ENCODE data around the gene MAB21L4.

Gene MAB21L4

DNA sequence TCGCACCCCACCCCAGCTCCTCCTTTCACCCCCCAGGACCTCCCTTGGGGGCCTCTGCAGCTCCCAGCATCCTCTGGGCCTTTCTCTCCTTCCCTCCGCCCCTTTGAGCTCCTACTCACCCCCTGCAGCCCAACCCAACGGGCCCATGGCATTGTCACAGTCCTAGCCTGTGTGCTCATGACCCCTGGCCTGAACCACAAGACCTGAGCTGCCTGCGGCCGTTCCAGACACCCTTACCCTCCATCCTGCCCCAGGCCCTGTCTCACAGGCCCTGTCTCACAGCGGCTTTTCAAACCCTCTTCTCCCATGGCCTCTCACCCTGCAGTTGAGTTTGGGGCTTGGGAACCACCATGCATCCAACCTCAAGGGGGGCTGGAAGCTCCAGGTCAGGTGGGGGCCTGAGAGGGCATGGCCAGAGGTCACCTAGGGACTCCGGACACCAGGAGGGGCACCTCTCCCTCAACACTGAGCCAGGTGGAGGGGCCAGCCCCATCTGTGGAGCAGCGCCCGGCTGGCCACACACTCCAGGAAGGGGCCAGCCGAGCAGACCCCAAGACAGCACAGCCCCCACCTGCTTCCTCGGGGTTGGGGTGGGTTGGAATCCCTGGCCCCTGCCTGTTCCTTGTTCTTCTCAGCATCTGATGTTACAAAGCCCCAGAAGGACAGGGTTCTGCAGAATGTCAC is 6.9 kb downstream of the MAB21L4 start:
- TF ChIP-seq ZNF274 (IDR thresholded peaks at IDR 0.05; ENCODE audit: low read depth, low read length), result no peak

DNA sequence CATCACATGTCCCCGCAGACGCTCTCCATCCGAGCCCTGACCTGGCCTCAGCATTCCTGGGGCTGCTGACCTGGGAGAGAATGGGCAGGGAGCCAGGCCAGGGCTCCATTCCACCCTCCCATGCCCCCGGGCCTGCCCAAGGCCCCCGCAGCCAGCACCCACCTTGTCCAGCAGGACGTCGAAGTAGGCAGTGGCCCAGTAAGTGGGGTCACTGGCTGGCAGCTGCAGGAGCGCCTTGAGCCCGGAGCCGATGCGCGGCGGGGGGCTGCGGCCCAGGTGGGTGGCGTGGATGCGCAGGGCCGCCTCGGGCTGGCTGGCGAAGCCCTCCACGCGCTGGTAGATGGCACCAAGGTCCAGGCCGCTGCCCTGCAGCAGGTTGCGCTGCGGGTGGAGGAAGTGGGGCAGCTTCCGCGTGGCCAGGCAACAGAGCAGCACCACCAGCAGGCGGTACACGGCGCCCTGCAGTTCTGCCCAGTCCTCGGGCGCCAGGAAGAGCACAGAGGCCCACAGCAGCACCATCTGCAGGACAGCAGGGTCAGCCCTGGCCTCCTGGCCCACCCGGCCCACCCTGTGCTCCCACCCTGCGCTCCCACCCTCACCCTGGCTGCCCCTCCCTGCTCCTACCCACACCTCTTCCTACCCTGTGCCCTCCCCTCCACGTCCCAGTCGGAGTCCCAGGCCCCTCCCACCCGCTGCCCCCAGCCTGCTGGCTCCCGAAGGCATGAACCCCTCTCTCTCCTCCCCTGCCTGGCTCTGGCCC is 7.6 kb downstream of the MAB21L4 start:
- no peak for TF ChIP-seq ZNF274 (IDR thresholded peaks at IDR 0.05; ENCODE audit: low read depth, low read length)
- no peak overlapping the region for H3K4me3 ChIP-seq (ENCODE audit: low read length)

More for the DNA sequence above, 6.9 kb downstream of the MAB21L4 start:
- no peak overlapping the region for H3K4me3 ChIP-seq (ENCODE audit: low read length)

DNA sequence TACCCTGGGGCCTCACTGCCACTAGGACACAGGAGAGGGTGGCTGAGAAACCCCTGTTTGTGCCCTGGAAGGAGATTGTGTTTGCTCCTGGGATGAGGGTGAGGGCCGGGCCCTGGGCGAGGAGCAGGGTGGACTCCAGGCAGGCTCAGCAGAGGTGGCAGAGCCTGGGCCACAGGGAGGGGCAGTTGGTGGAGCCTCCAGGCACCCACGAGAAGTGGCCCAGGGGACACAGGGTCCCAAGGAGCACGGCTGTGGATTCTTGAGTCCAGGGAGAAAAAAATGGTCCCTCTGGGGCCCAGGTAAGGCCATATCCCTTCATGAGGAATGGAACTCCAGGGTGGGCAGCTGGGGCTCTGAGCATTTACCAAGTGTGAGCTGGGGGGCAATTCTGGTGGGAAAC is 8.3 kb downstream of the MAB21L4 start:
- no peak for TF ChIP-seq ZNF274 (IDR thresholded peaks at IDR 0.05; ENCODE audit: low read depth, low read length)
- H3K4me3 ChIP-seq (ENCODE audit: low read length), result no peak overlapping the region

DNA sequence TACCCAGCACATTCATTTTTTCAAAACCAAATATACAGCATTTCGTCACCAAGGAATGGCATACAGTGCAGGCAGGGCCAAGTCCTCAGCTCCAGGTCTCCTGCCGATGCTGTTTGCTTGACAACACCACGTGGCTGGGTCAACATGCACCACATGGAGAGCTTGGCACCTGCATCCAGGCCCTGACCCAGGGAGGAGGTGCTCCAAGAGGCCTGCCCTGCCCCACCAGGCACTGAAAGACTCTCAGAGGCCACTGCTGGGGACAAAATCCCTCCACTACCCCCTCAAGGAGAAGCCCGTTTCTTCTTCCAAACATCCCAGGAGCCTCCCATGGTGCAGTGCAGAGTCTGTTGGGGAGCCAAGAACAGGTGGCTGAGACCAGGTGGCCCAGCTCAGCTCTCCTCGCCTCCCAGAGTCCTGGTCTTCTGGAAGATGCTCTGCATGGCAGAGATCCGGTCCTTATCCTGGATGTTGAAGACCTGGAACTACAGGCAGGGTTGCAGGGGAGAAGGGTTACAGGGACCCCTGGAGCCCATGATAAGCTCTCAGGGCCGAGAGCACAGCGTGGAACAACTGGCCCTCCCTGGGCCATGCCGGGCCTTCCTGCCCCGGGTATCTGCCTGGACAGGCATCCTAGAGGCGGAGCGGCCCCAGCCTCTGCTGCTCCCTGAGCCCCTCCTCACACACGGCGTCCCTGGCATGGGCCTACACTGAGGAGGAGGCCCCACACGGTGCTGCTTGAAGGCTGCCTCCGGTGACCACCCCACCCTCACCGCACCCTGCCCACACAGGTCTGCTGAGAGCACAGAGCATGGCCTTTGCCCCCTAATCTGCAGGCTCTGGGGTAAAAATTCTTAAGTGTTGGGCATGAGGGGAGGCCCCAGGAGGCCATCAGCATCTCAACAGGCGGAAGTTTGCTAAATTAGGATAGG is 9.0 kb downstream of the MAB21L4 start:
- TF ChIP-seq ZNF274 (IDR thresholded peaks at IDR 0.05; ENCODE audit: low read depth, low read length), result no peak
- H3K4me3 ChIP-seq (ENCODE audit: low read length), result no peak overlapping the region

DNA sequence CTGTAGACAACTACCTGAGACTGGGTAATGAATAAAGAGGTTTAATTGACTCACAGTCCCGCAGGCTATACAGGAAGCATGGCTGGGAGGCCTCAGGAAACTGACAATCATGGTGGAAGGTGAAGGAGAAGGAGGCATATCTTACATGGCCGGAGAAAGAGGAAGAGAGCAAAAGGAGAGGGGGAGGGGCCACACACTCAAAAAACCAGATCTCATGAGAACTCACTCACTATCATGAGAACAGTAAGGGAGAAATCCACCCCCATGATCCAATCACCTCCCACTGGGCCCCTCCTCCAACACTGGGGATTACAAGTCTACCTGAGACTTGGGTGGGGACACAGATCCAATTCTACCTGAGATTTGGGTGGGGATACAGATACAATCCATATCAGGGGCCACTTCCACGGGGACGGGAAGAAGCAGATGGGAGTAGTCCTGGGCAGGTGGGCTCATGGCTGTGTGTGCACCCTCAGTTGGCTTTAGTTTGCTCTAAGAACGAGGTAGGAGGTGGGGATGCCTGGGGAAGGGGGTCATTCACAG is 9.9 kb downstream of the MAB21L4 start:
- H3K4me3 ChIP-seq (ENCODE audit: low read length), result no peak overlapping the region
- TF ChIP-seq ZNF274 (IDR thresholded peaks at IDR 0.05; ENCODE audit: low read depth, low read length), result no peak

DNA sequence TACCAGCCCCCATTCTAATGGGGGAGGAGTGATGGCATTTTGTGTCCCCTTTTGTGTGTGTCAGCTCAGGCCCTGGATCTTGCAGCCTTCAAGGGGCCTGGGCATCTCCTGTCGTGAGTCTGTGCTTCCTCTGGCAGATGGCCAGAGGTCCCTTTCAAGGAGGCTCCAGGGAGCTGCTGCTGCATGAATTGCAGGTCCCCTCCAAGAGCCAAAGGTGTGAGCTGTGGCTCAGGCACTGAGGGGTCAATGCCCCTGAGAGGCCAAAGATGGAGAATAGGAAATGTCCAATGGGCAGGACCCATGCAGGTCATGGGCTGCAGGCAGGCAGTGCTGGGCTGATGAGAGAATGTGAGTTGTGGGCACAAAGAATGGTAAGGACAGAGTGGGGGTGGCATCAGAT is 10.4 kb downstream of the MAB21L4 start:
- no peak overlapping the region for H3K4me3 ChIP-seq (ENCODE audit: low read length)
- TF ChIP-seq ZNF274 (IDR thresholded peaks at IDR 0.05; ENCODE audit: low read depth, low read length), result no peak

DNA sequence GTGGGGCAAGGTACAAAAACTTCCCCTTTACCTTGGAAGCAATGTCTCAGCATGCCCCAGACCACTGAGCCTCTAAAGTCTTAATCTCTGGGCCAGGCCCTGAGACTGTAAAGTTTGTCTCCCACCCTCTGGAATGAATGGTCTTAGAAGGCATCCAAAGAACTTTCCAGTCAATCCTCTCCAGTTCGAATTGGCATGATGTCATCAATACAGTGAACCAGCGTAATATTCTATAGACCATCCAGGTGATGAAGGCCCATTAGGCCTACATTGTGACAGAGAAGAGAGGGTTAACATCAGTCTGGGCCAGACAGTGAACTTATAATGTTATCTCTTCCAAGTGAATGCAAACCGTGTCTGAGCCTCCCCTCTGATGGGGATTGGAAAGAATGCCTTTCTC is 11.2 kb downstream of the MAB21L4 start:
- no peak overlapping the region for H3K4me3 ChIP-seq (ENCODE audit: low read length)
- no peak for TF ChIP-seq ZNF274 (IDR thresholded peaks at IDR 0.05; ENCODE audit: low read depth, low read length)

DNA sequence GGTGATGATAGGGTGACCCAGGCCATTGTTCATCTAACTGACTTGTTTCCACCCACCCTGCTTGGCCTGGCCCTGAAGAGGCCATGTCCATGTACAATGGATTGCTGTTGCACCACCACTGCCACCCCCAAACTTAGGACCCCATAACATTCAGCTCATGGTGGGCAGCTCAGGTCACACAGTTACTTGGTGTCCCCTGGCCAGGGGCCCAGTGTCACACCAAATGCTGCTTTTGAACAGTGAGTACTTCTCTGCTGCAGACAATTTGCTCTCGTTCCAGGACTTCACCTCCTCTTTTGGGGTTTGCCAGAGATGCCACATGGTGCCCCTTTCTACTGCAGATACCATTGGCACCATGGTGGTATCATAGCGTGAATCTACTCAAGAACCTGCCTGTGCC is 11.7 kb downstream of the MAB21L4 start:
- TF ChIP-seq ZNF274 (IDR thresholded peaks at IDR 0.05; ENCODE audit: low read depth, low read length), result no peak
- H3K4me3 ChIP-seq (ENCODE audit: low read length), result no peak overlapping the region

DNA sequence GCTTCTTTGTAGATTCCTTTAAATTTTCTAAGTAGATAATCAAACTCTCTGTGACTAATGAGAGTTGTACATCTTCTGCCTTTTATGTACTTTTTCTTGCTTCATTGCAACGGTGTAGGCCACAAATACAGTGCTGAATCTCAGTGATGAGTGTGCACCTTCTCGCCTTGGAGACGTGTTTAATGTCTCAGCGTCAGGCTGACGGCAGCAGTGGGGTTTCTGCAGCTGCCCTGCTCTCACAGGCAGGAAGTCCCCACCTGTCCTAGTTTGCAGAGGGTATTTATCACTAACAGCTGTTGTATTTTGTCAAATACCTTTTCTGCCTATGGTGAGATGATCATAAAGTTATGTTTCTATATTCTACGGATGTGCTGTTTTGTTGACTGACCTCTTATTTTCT is 14.0 kb downstream of the MAB21L4 start:
- no peak for TF ChIP-seq ZNF274 (IDR thresholded peaks at IDR 0.05; ENCODE audit: low read depth, low read length)

DNA sequence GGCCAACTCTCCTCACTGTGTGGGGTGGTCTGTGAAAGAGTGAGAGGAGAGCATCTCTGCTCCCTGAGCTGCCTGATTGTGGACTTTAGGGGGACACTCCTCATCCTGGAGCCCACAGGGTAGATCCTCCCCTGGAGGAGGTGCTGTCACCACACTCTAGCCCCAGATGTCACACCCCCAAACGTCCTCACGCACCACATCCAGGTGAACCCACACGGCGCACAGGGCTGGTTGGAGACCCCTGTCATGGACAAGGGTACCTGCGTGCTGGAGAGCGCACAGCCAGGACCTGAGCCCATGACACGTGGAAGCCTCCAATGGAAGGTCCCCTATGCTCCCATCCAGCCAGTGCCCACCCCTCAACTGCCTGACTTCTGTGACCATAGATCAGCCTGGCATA is 16.9 kb downstream of the MAB21L4 start:
- no peak overlapping the region for H3K4me3 ChIP-seq (ENCODE audit: low read length)
- TF ChIP-seq ZNF274 (IDR thresholded peaks at IDR 0.05; ENCODE audit: low read depth, low read length), result no peak

More for the DNA sequence above, 14.0 kb downstream of the MAB21L4 start:
- H3K4me3 ChIP-seq (ENCODE audit: low read length), result no peak overlapping the region

DNA sequence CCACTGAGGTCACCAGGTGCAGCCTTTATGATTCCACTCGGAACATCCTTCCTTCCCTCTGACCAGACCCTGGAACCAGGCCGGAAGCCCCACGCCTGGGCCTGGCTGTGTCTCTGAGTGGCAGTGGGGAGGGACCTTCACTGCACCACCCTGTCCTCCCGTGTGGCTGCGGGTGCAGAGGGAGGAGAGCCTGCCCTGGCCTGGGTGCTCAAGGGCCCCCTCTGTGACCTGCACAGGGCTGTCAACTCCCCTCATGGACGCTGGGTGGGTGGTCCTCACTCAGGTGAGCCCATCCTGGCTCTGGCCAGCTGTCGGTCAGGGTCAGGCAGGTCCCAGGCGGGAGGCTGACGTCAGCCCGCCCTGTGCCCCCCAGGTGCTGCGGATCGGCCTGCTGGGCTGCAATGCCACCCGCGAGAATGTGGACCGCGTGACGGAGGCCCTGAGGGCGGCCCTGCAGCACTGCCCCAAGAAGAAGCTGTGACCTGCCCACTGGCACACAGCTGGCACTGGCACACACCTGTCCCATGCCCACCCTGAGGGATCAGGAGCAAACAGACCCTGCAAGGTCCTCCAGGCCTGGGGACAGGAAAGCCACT is 17.5 kb downstream of the MAB21L4 start:
- H3K4me3 ChIP-seq (ENCODE audit: low read length), result no peak overlapping the region

DNA sequence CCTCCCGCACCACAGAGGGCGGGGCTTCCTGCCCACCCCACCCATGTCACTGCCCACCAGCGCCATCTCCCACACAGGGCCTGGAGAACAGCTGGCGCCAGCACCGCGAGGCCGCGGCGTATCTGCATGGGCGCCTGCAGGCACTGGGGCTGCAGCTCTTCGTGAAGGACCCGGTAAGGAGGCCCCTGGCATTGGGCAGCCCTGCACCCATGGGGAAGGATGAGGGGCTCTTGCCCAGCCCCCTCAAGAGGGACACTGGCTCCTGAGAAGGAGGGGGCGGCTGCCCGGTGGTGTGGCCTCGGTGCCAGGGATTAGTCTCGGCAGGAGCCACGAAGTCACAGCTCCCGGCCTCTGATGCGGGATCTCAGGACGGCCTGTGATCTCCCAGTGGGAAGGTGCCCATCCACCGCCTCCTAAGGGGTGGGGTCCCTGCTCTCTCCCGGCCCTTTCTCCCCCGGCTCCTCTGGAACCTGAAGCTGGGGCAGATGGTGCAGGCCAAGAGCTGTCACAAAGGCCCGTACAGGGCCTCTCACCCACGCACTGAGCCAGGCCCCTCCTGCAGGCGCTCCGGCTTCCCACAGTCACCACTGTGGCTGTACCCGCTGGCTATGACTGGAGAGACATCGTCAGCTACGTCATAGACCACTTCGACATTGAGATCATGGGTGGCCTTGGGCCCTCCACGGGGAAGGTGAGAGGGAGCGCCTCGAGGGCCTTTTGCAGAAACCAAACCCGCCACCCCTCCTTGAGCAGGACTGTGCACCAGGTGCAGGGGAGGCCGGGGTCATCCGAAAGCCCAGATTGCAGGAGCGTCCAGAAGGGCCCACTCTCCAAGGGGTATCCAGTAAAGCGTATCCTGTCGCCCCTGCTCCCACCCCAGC is 18.3 kb downstream of the MAB21L4 start:
- TF ChIP-seq ZNF274 (IDR thresholded peaks at IDR 0.05; ENCODE audit: low read depth, low read length), result no peak
- no peak overlapping the region for H3K4me3 ChIP-seq (ENCODE audit: low read length)

More for the DNA sequence above, 17.5 kb downstream of the MAB21L4 start:
- TF ChIP-seq ZNF274 (IDR thresholded peaks at IDR 0.05; ENCODE audit: low read depth, low read length), result no peak

Measured in GM08714 (cell line).